BLaER1 treated with 17β-estradiol and CSF1 and Interleukin-3, amounts not matched to agents 10 nM and 100 nM (cell line): ENCODE measurements around the gene CDH4.
A peak's percentile ranks its signal among the peaks of the same experiment; 100 is the strongest.

Experiments
- H3K27ac ChIP-seq, 11 experiments: shearing (Covaris generic); formaldehyde crosslinking; 2 replicates each; pipeline ENCODE4 v1.8.1; 2022
- H3K27me3 ChIP-seq, 11 experiments: shearing (Covaris generic); formaldehyde crosslinking; 2 replicates each; pipeline ENCODE4 v1.8.1; 2022
- H3K36me3 ChIP-seq, 11 experiments: shearing (Covaris generic); formaldehyde crosslinking; 2 replicates each; pipeline ENCODE4 v1.8.1; 2022
- H3K4me1 ChIP-seq, 10 experiments: shearing (Covaris generic); formaldehyde crosslinking; 2 replicates each; pipeline ENCODE4 v1.8.1; 2022
- H3K4me2 ChIP-seq, 11 experiments: shearing (Covaris generic); formaldehyde crosslinking; 2 replicates each; pipeline ENCODE4 v1.8.1; 2022
- H3K4me3 ChIP-seq, 10 experiments: shearing (Covaris generic); formaldehyde crosslinking; 2 replicates each; pipeline ENCODE4 v1.8.1; 2022
- H3K9ac ChIP-seq, 11 experiments: shearing (Covaris generic); formaldehyde crosslinking; 2 replicates each; pipeline ENCODE4 v1.8.1; 2022
- H3K9me3 ChIP-seq, 11 experiments: shearing (Covaris generic); formaldehyde crosslinking; replicated peaks in 1 of 11; 2 replicates each; pipeline ENCODE4 v1.8.1; 2022
- H4K20me1 ChIP-seq, 11 experiments: shearing (Covaris generic); formaldehyde crosslinking; 2 replicates each; pipeline ENCODE4 v1.8.1; 2022
- Cebpa-rat ChIP-seq, 11 experiments: shearing (Covaris generic); IDR thresholded peaks; 2 replicates each; pipeline ENCODE4 v1.8.1; 2022

Gene CDH4

GRCh38 chr20:61812121-61812844 lies 560.2 kb downstream of the CDH4 start:
- Histone ChIP-seq H3K36me3 (no peaks in the 10 kb centered on the region), H3K27ac (no peak overlapping the region), H3K27me3 (peaks cover 0 to 24% (median 11%) of the 10 kb centered on the region in 11 experiments; a peak in 12 of 22 replicates), H3K4me3 (no peak overlapping the region), H4K20me1 (peaks cover 0 to 19% (median 0%) of the 10 kb centered on the region in 11 experiments; a peak in 5 of 22 replicates), H3K4me2 (peak overlapping the region in 9 of 11 experiments; percentile 15 to 92 (median 69); a peak in 17 of 22 replicates), H3K9me3 (no peaks in the 10 kb centered on the region), H3K4me1 (peaks cover 0 to 81% (median 73%) of the 10 kb centered on the region in 10 experiments; a peak in 17 of 20 replicates), H3K9ac (no peak overlapping the region)
- no peak for TF ChIP-seq Cebpa-rat (IDR thresholded peaks at IDR 0.05)

DNA sequence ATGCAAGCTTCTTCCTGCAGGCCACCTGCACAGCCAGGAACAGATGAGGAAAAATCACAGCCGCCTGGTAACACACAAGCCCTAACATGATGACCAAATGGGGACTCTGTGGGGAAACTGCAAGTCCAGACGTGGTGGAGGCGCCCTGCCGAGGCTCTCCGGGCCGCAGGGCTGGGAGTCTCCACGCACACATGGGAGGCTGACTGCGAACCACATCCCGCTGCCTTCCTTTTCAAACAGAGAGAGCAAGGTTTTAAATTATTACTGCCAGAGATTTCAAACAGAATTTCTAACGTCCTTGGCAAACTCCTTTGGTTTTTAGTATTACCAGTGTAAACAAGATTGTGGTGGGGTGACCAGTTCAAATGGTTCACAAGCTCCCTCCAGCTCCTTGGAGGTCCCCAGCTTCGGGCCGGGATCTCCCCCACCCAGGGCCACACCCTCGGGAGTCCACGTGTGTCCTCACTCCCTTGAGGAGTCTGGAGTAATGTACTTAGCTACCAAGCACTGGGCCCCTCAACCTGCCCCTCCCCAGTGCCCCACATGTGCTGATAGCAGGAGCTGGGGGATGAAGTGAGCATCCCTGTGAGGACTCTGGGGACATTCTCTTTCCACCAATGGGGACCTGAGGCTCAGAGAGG lies 560.9 kb downstream of the CDH4 start:
- Histone ChIP-seq H3K4me2 (peak overlapping the region in 8 of 11 experiments; percentile 57 to 92 (median 76); a peak in 15 of 22 replicates), H3K9ac (no peak overlapping the region), H3K4me1 (peaks cover 0 to 82% (median 78%) of the 10 kb centered on the region in 10 experiments; a peak in 17 of 20 replicates), H3K4me3 (no peak overlapping the region), H3K36me3 (no peaks in the 10 kb centered on the region), H3K27me3 (peaks cover 0 to 20% (median 8%) of the 10 kb centered on the region in 11 experiments; a peak in 9 of 22 replicates), H3K9me3 (no peaks in the 10 kb centered on the region), H3K27ac (no peak overlapping the region), H4K20me1 (peaks cover 0 to 19% (median 0%) of the 10 kb centered on the region in 11 experiments; a peak in 4 of 22 replicates)
- TF ChIP-seq Cebpa-rat (IDR thresholded peaks at IDR 0.05): no peak

- peaks cover 0 to 20% (median 8%) of the 10 kb centered on the region in 11 experiments; a peak in 8 of 22 replicates for H3K27me3 ChIP-seq
- H3K4me2 ChIP-seq: peak overlapping the region in 8 of 11 experiments; percentile 18 to 92 (median 76); a peak in 11 of 22 replicates
- H3K9ac ChIP-seq: no peak overlapping the region
These were observed 561.7 kb downstream of the CDH4 start for GRCh38 chr20:61813791-61814190.

GRCh38 chr20:61814244-61814643 lies 562.2 kb downstream of the CDH4 start:
- Histone ChIP-seq H4K20me1 (peaks cover 0 to 25% (median 0%) of the 10 kb centered on the region in 11 experiments; a peak in 4 of 22 replicates), H3K4me1 (peaks cover 0 to 93% (median 85%) of the 10 kb centered on the region in 10 experiments; a peak in 17 of 20 replicates), H3K9ac (no peak overlapping the region), H3K4me2 (peak overlapping the region in 7 of 11 experiments; percentile 62 to 92 (median 82); a peak in 11 of 22 replicates), H3K27me3 (peaks cover 0 to 20% (median 8%) of the 10 kb centered on the region in 11 experiments; a peak in 8 of 22 replicates), H3K36me3 (no peaks in the 10 kb centered on the region), H3K9me3 (no peaks in the 10 kb centered on the region), H3K27ac (no peak overlapping the region), H3K4me3 (no peak overlapping the region)
- TF ChIP-seq Cebpa-rat (IDR thresholded peaks at IDR 0.05): no peak

More at GRCh38 chr20:61813791-61814190, 561.7 kb downstream of the CDH4 start:
- Histone ChIP-seq H3K9me3 (no peaks in the 10 kb centered on the region), H3K27ac (no peak overlapping the region), H3K36me3 (no peaks in the 10 kb centered on the region), H3K4me3 (no peak overlapping the region), H3K4me1 (peaks cover 0 to 90% (median 84%) of the 10 kb centered on the region in 10 experiments; a peak in 17 of 20 replicates), H4K20me1 (peaks cover 0 to 21% (median 0%) of the 10 kb centered on the region in 11 experiments; a peak in 4 of 22 replicates)
- no peak for TF ChIP-seq Cebpa-rat (IDR thresholded peaks at IDR 0.05)

GRCh38 chr20:61814726-61815125 lies 562.7 kb downstream of the CDH4 start:
- no peaks in the 10 kb centered on the region for H3K9me3 ChIP-seq
- peaks cover 0 to 20% (median 8%) of the 10 kb centered on the region in 11 experiments; a peak in 8 of 22 replicates for H3K27me3 ChIP-seq
- H3K27ac ChIP-seq: no peak overlapping the region
- H3K36me3 ChIP-seq: no peaks in the 10 kb centered on the region
- peaks cover 0 to 29% (median 0%) of the 10 kb centered on the region in 11 experiments; a peak in 4 of 22 replicates for H4K20me1 ChIP-seq
- no peak for TF ChIP-seq Cebpa-rat (IDR thresholded peaks at IDR 0.05)
- no peak overlapping the region for H3K4me3 ChIP-seq
- no peak overlapping the region for H3K9ac ChIP-seq
- H3K4me1 ChIP-seq: peaks cover 0 to 96% (median 85%) of the 10 kb centered on the region in 10 experiments; a peak in 17 of 20 replicates
- peak overlapping the region in 7 of 11 experiments; percentile 62 to 92 (median 82); a peak in 13 of 22 replicates for H3K4me2 ChIP-seq

DNA sequence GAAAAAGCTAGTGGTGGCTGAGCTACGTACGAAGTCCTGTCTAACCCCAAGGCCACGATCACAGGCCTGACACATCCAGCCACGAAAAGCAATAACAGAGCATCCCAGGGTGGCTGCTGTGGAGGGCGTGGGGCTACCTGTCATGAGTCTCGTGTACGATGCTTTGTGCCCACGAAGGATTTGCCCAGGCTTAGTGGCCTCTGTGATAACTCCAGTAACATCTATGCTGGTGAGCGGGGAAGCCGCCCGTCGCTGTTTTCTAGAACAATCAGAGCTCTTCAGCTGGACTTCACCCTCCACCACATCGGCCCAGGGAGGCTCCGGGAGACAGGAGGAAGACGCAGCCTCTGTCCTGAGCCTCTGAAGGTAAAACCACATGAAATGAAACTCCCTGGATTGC lies 563.1 kb downstream of the CDH4 start:
- TF ChIP-seq Cebpa-rat (IDR thresholded peaks at IDR 0.05): no peak
- Histone ChIP-seq H3K27ac (no peak overlapping the region), H3K27me3 (peaks cover 0 to 20% (median 7%) of the 10 kb centered on the region in 11 experiments; a peak in 8 of 22 replicates)

DNA sequence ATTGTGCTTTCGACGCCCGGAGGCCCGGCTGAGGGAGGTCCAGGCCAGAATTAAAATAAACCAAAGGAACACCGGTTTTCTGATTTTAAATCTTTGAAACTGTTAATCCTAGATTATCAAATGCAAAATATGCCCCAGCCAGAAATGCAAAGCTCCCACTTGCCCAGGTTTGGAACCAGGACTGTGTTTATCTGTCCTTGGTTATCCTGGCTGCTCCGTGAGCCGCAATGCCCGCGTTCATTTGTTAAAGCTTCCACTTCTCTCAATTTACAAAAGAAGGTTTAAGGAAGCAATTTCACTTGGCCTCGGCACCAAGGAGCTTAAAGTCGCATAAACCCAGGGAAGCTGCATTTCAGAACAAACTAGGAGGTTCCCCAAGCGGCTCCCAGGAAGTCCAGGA lies 563.6 kb downstream of the CDH4 start:
- Histone ChIP-seq H3K9me3 (no peaks in the 10 kb centered on the region), H3K36me3 (no peaks in the 10 kb centered on the region), H3K4me3 (no peak overlapping the region; a peak in 1 of 20 replicates), H3K9ac (peak overlapping the region in 2 of 11 experiments; percentile 23 to 41; a peak in 3 of 22 replicates), H3K4me1 (peaks cover 0 to 89% (median 78%) of the 10 kb centered on the region in 10 experiments; a peak in 17 of 20 replicates), H3K4me2 (peak overlapping the region in 8 of 11 experiments; percentile 62 to 92 (median 80); a peak in 16 of 22 replicates), H3K27ac (peak overlapping the region in 1 of 11 experiments; percentile 36; a peak in 2 of 22 replicates), H4K20me1 (peaks cover 0 to 32% (median 0%) of the 10 kb centered on the region in 11 experiments; a peak in 4 of 22 replicates), H3K27me3 (peaks cover 0 to 15% (median 5%) of the 10 kb centered on the region in 11 experiments; a peak in 7 of 22 replicates)
- TF ChIP-seq Cebpa-rat (IDR thresholded peaks at IDR 0.05): no peak

More for the DNA sequence above, 563.1 kb downstream of the CDH4 start:
- no peak overlapping the region; a peak in 1 of 20 replicates for H3K4me3 ChIP-seq
- H3K9me3 ChIP-seq: no peaks in the 10 kb centered on the region
- H3K36me3 ChIP-seq: no peaks in the 10 kb centered on the region
- H3K9ac ChIP-seq: no peak overlapping the region
- peaks cover 0 to 32% (median 0%) of the 10 kb centered on the region in 11 experiments; a peak in 4 of 22 replicates for H4K20me1 ChIP-seq
- H3K4me1 ChIP-seq: peaks cover 0 to 94% (median 83%) of the 10 kb centered on the region in 10 experiments; a peak in 17 of 20 replicates
- peak overlapping the region in 8 of 11 experiments; percentile 62 to 92 (median 80); a peak in 15 of 22 replicates for H3K4me2 ChIP-seq
